Middle frontal gyrus (tissue), 1 donor: ENCODE results near the gene CFAP74.

Source experiments
- DNase-seq: peaks from one replicate; pipeline ENCODE4 v3.0.0-alpha.2; 2015; ENCODE audit warnings: low spot score; ENCODE audit errors: extremely low spot score

The CFAP74 gene

GRCh38 chr1:1929639-1930545 is 73.7 kb downstream of the CFAP74 start:
- DNase-seq, result no peak

- DNase-seq, result no peak
These were observed 74.4 kb downstream of the CFAP74 start for GRCh38 chr1:1929102-1929638.

GRCh38 chr1:1928231-1929101 is 75.1 kb downstream of the CFAP74 start:
- no peak for DNase-seq

GRCh38 chr1:1927751-1928150 is 75.8 kb downstream of the CFAP74 start:
- DNase-seq, result no peak

- DNase-seq, result no peak
These were observed 76.5 kb downstream of the CFAP74 start for GRCh38 chr1:1926886-1927660.

- no peak for DNase-seq
These were observed 77.2 kb downstream of the CFAP74 start for GRCh38 chr1:1926346-1926811.

- DNase-seq, result no peak
These were observed 77.9 kb downstream of the CFAP74 start for GRCh38 chr1:1925437-1926345.

- no peak for DNase-seq
These were observed 78.7 kb downstream of the CFAP74 start for GRCh38 chr1:1924849-1925248.

- no peak for DNase-seq
These were observed 79.2 kb downstream of the CFAP74 start for GRCh38 chr1:1924386-1924785.

GRCh38 chr1:1922956-1923833 is 80.4 kb downstream of the CFAP74 start:
- DNase-seq, result no peak

GRCh38 chr1:1922702-1922955 is 81.0 kb downstream of the CFAP74 start:
- DNase-seq, result no peak

GRCh38 chr1:1921901-1922701 is 81.5 kb downstream of the CFAP74 start:
- no peak for DNase-seq

- DNase-seq, result no peak
These were observed 82.1 kb downstream of the CFAP74 start for GRCh38 chr1:1921459-1921862.

- no peak for DNase-seq
These were observed 82.8 kb downstream of the CFAP74 start for GRCh38 chr1:1920608-1921458.

- DNase-seq, result no peak
These were observed 83.5 kb downstream of the CFAP74 start for GRCh38 chr1:1920057-1920607.

GRCh38 chr1:1919304-1920056 is 84.1 kb downstream of the CFAP74 start:
- DNase-seq, result peak; percentile 83

GRCh38 chr1:1918901-1919303 is 84.7 kb downstream of the CFAP74 start, which contains the start of gene TMEM52:
Gene TMEM52 (minus strand): TSS chr1:1919279. CDS start chr1:1919265, 14 bp downstream.
- DNase-seq, result no peak
